SH-SY5Y (cell line): ENCODE measurements around the gene FRMD4A.

Source experiments
- GATA2 ChIP-seq: IDR thresholded peaks from 2 replicates; pipeline ENCODE4 v1.6.1; 2011; ENCODE audit warnings: mild to moderate bottlenecking, low read depth, low read length
- GATA3 ChIP-seq: IDR thresholded peaks from 2 replicates; pipeline ENCODE4 v1.6.1; 2011; ENCODE audit warnings: low read depth, mild to moderate bottlenecking, low read length, moderate library complexity

The FRMD4A gene

GRCh38 chr10:14250496-14251076, 80.1 kb downstream of the FRMD4A start:
- TF ChIP-seq GATA2 = no peak
- no peak for TF ChIP-seq GATA3

DNA sequence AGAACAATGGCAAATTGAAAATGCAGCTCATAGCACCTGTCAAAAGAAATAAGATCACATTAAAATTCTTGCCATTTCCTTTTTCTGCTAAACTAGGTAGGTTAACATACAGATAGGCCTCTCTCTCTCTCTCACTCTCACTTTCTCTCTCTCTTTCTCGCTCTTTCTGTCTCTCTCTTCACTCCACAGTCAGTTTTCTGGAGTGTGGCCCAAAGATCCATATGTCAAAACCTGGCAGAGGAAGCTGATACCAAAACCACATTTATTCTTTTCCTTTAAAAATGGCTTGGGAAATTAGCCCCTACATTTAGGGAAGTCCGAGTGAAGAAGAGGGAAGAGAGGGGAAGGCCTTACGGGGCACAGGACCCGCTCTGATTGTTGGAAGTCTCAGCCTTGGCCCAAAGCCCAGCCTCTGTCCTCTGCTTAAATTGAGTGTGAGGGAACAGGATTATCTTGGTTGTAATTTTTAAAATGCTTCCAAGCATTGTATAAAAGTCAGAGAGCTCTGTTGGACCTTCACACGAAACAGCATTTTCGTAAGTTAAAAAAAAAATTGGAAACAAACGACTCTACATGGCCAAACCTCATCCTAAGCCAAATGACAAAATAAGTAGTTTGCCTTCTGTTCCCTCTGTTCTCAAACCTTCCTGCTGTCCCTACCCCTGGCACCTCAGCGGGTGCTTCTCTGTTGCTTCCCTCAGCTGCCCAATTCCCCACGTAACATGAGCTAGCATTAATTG, 83.2 kb downstream of the FRMD4A start:
- TF ChIP-seq GATA2 = no peak
- TF ChIP-seq GATA3 = no peak

DNA sequence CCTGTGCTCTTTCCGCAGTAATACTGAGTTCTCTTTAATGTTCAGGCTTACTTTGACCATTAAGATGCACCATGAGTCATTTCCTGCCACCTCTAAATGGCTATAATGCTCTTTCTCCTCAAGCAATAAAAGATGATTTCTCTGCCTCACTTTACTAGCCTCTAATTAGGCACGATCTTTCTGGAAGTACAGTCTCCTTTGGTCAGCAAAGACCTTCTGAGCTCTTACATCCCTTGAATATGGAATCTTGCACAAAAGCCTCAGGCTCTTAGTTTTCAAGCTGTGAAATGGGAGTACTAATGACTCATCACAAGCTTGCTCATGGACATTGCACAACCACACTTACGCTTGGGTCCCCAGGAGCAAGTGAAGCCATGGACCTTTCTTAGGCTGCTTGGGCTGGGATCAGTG, 85.9 kb downstream of the FRMD4A start:
- TF ChIP-seq GATA2 (no peak), GATA3 (no peak)

GRCh38 chr10:14244147-14244546, 86.6 kb downstream of the FRMD4A start:
- TF ChIP-seq GATA2 (no peak), GATA3 (no peak)

DNA sequence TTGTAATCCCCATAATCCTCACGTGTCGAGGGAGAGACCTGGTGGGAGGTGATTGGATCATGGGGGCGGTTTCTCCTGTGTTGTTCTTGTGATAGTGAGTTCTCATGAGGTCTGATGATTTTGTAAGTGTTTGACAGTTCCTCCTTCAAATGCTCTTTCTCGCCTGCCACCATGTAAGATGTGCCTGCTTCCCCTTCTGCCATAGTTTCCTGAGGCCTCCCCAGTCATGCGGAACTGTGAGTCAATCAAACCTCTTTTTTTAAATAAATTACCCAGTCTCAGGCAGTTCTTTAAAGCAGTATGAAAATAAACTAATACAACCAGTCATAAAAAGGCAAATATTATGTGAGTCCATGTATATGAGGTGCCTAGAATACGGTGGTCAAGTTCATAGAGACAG, 87.5 kb downstream of the FRMD4A start:
- no peak for TF ChIP-seq GATA2
- TF ChIP-seq GATA3 = no peak

- TF ChIP-seq GATA2 (no peak), GATA3 (no peak)
Measured at GRCh38 chr10:14241196-14241595, 89.5 kb downstream of the FRMD4A start.

DNA sequence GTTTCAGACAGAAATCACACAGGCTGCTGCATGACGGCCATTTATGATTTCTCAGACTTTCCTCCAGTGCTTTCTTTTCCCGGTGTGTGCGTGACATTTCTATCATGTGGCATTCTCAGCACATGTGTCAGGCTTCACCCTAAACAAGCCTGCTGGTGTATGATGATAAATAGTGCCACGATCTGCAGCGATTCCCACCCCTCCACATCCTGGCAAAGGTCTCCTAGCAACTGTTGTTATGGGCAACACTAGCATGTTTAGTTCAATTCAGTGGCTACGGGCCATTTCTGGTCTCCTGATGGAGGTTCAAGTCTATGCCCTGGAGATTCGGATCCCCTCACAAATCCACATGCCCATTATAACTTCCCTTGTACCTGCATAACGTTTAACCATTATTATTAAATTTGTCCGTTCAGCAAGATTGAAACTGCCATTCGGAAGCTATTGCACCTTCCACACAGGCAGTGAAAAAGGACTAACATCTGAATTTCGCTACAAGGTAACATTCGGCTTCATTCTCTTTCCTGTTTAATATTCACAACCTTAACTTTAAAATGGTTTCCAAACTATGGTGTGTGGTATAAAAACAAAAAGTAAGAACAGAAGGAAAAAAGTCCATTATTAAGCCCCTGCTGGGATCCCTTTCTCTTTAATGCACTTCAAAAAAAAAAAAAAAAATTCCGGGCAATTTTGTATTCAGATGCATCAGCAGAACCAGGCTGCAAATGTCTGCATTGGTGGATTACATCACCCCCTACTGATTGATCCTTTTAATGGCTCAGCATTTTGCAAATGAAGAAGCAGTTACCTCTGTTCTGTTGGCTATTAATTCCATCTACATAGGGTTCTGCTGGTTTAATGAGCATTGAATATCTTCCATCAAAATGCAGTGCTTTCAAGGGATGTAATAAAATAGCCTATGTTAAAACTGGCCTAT, 90.2 kb downstream of the FRMD4A start:
- no peak for TF ChIP-seq GATA2
- no peak for TF ChIP-seq GATA3

DNA sequence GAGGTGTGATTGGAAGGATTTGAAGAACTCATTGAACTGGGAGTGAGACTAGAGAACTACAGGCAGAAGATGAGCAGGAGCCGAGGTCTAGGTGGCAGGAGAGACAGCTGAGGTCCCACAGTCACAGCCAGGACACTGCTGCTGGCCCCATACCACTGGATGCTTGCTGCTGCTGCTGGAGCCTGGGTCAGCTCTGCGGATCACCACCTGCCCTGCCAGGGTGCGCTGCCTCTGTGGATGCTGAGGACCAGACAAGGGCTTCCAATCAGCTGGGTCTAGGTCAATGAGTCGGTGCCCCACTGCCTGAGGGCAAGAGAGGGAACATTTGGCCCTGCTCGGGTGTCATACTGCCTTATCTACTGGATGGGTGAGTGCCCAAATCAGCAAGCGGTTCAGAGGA, 94.4 kb downstream of the FRMD4A start:
- TF ChIP-seq GATA2 (no peak), GATA3 (no peak)

DNA sequence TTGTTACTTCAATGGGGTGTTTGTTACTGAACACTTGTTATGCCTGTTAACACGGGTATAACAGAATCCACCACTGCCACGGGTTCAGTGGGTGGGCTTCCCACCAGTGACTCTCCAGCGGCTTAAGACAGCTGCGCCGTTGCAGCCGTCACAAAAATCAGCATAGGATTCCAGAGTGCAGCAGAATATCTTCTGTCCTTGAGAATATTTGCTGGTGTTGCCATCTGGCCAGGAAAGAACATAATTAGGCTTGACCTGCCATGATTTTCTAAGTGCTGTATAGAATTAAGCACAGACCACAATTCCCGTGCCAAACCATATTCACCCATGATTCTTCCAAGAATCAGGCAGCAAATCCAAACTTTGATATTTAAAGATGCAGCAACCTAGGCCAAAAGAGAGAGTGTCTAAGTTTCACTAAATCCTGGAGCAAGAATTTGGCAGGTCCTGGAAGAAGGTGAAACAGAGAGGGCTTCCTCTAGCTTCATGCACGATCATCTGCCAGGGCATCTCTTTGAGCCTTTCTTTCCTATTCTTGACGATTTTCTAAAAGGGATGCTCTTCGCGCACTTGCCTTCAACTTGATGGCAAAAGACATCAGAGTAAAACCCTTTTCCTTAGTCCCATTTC, 95.0 kb downstream of the FRMD4A start:
- TF ChIP-seq GATA3 (no peak), GATA2 (no peak)

DNA sequence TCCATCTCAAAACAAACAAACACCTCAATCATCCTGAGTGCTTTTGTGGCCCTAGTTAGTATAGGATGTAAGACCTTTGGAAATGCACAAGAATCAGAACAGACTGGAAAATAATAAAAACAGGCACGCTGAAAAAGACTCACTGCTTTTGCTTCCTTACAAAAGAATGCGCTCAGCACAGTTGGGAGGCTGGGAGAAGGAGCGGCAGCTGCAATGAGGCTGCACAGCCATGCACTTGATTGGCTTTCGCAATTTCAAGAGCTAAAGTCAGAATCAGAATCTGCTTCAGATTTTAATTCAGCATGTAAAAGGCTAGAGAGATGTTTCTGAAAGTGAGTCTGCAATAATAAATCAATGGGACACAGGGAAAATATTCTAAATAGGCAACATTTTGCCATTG, 97.2 kb downstream of the FRMD4A start:
- TF ChIP-seq GATA3 = no peak
- TF ChIP-seq GATA2 = no peak

- TF ChIP-seq GATA2 (no peak), GATA3 (no peak)
Measured at GRCh38 chr10:14225379-14225778, 105.3 kb downstream of the FRMD4A start.

DNA sequence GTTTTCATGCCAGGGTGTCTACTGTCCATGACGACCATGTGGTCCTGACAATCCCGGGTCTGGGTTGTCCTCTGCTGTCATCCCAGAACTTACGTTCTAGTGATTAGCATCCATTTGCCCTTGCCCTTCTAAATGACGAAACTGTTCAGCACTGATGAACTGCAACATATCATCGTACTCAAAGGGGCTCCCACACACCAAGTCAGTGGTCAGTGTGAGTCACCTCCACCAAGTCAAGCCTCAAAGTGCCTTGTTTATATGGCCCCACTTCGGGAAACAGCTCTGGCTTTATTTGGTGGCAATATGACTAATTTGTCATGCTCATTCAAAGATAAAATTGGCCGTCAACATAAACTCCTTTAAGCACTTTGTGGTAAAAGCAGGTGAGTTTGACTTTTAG, 110.7 kb downstream of the FRMD4A start:
- no peak for TF ChIP-seq GATA2
- TF ChIP-seq GATA3 = no peak

DNA sequence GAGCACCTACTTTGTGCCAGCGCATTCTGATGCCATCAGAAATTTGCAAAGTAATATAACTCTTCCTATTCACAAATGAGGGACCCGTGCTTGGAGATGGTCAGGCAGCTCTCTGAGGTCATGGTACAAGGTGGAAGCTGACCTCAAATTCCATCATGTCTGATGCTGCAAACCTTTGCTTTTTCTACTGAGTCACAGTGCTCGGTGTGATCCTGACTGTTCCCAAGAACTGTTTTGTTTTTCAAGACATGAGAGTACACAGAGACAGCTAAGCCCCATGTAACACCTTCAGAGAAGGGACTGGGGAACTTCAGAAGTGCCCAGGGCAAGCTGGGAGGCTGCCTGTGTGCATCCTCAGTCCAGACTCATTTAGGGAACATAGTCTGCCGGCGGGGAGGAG, 111.3 kb downstream of the FRMD4A start:
- TF ChIP-seq GATA3 (no peak), GATA2 (no peak)

DNA sequence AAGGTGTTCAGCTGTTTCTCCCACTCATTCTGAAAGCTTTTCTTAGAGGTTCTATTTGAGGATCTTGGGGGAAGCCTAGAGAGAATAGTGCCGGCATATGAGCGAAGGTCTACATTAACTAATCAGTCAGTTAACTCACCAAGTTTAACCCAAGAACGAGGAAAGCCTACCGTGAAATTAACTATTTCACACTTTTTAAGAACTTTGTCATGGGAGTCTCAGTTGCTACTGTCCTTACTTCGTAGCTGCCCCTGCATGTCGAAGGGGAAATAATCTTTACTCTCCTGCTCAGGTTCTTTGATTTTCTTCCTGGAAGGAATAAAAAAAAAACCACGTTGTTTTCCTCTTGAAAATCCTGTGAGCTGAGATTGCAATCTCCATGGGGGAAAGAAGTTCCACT, 115.1 kb downstream of the FRMD4A start:
- TF ChIP-seq GATA3 = no peak
- TF ChIP-seq GATA2 = no peak
